Colonic mucosa (tissue), 4 donors: ENCODE results near the gene TCERG1L. TPM values are rescaled to one million over a fixed set of nuclear protein-coding genes. Genes with fewer than 3 reads are reported as not detected.

Experiments used
- DNase-seq: peaks from one replicate; pipeline ENCODE4 v3.0.0-alpha.2; 2020
- H3K27ac ChIP-seq: fragments of 200-600 bp; one replicate; pipeline ENCODE4 v1.8.0; 2021
- H3K27me3 ChIP-seq: fragments of 200-600 bp; one replicate; pipeline ENCODE4 v1.8.0; 2021
- H3K36me3 ChIP-seq: fragments of 200-600 bp; one replicate; pipeline ENCODE4 v1.8.0; 2021
- H3K4me1 ChIP-seq: fragments of 200-600 bp; one replicate; pipeline ENCODE4 v1.8.0; 2021; ENCODE audit warnings: mild to moderate bottlenecking
- H3K4me3 ChIP-seq: fragments of 200-600 bp; one replicate; pipeline ENCODE4 v1.8.0; 2021
- H3K9ac ChIP-seq, 2 donors: one replicate each; pipeline ENCODE4 v1.7.0; 2013; ENCODE audit warnings: control low read depth in 2 of 2, low read depth in 2 of 2, low read length in 2 of 2
- H3K9me3 ChIP-seq: fragments of 200-600 bp; one replicate; pipeline ENCODE4 v1.8.0; 2021
- intact Hi-C: fragments of 100-400 bp; cut with DNase I; formaldehyde crosslinking; loops from one replicate; pipeline ENCODE4 v1.14.1; 2022
- total RNA-seq, 2 donors: library from RNA; stranded (reverse); fragmentation: NEBNext Ultra II Directional in 1 of 2; extraction: Animal tissue kit (Norgen Biotek cat#: 25700) in 1 of 2; gene quantifications; one replicate each; pipeline ENCODE4 v1.2.1, GENCODE V29; 2021
- TF ChIP-seq, protein P1 (sequence below): fragments of 200-600 bp; IDR thresholded peaks from one replicate; pipeline ENCODE4 v1.8.0; 2022; ENCODE audit warnings: antibody characterized with exemption, mild to moderate bottlenecking
- donor health status: healthy.
- donor health status: DM: no; HTN: no; CAD: no.
- donor health status: DM: no; HTN: no; CAD: no.

The TCERG1L gene
- total RNA-seq, 2 donors from 2014 or later: not detected

DNA sequence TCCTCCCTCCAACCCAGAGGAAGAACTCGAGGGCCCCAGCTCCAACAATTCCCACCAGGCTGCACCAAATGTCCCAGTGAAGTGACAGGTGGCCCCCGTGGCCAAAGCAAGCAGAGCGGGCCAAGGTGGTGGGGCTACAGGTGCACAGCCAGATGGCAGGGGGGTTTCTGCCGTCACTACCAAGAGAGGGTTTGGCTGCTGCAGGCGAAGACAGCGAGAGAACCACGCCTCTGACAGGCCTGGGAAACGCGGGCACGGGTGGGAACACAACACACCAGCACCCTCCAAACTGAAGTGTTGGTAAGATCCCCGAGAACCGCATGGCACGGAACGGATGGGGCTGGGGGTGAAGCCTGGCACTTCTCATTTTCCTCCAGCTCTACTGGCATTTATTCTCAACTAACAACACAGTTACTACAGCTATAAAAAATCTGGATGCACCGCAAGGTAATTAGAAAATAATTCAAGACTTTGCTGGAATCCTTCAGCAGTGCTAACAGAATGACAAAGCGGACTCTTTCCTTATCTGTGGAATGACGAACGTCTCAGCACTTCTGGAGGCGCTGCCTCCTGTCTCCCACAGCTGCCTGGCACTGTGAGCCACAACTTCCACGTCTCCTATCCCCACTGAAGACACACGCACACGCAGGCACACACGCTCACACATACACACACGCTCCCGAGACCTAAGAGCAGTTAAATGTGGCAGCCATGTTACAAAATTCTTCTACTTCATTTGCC lies 167.9 kb downstream of the TCERG1L start:
- Histone ChIP-seq H3K9ac (no peak overlapping the region), H3K27ac (no peak overlapping the region), H3K27me3 (no peaks in the 10 kb centered on the region), H3K9me3 (no peaks in the 10 kb centered on the region), H3K4me3 (no peak overlapping the region), H3K4me1 (no peaks in the 10 kb centered on the region), H3K36me3 (no peaks in the 10 kb centered on the region)
- DNase-seq: no peak
- TF ChIP-seq, protein P1, sequence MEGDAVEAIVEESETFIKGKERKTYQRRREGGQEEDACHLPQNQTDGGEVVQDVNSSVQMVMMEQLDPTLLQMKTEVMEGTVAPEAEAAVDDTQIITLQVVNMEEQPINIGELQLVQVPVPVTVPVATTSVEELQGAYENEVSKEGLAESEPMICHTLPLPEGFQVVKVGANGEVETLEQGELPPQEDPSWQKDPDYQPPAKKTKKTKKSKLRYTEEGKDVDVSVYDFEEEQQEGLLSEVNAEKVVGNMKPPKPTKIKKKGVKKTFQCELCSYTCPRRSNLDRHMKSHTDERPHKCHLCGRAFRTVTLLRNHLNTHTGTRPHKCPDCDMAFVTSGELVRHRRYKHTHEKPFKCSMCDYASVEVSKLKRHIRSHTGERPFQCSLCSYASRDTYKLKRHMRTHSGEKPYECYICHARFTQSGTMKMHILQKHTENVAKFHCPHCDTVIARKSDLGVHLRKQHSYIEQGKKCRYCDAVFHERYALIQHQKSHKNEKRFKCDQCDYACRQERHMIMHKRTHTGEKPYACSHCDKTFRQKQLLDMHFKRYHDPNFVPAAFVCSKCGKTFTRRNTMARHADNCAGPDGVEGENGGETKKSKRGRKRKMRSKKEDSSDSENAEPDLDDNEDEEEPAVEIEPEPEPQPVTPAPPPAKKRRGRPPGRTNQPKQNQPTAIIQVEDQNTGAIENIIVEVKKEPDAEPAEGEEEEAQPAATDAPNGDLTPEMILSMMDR: no peak
- intact Hi-C loops: no loop called here

DNA sequence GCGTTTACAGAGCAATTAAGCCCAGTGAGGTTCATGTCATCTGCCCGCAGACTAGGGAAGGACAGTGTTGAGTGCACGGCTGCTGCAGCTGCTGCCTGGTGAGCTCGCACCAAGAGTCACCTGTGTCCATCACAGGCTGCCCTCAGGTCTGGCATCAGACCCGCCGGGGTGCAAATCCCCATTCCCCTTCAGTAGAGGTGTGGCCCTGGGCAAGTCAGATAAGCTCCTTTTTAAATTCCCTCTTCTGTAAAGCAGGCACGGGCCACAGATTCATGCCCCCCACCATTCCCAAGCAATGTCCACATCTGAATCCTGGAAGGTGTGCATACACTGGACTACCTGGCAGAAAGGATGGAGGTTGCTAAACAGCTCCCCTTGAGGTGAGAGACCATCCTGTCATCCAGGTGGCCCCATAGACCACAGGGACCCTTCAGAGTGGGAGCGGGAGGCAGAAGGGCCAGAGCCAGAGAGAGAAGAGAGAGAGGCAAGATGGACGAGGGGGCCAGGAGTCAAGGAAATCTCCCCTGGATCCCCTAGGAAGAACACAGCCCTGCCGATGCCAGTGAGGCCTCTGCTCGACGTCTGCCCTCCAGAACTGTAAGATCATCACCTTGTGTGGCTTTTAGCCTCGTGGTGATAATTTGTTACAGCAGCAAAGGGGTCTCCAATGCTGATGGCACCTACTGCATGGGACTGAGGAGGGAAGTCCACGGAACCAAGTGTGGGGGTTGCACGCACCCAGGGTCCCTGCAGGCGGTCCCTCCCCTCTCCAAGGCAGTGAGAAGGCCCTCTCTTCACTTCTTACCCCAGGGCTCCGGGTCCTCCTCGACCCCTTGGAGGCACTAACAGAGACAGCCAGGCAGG lies 168.8 kb downstream of the TCERG1L start:
- no peaks in the 10 kb centered on the region for H3K4me1 ChIP-seq
- H3K27ac ChIP-seq: no peak overlapping the region
- TF ChIP-seq, protein P1: no peak
- H3K9me3 ChIP-seq: no peaks in the 10 kb centered on the region
- H3K27me3 ChIP-seq: no peaks in the 10 kb centered on the region
- no peak overlapping the region for H3K9ac ChIP-seq
- no peak for DNase-seq
- intact Hi-C loops: no loop called here
- H3K36me3 ChIP-seq: no peaks in the 10 kb centered on the region
- H3K4me3 ChIP-seq: no peak overlapping the region

DNA sequence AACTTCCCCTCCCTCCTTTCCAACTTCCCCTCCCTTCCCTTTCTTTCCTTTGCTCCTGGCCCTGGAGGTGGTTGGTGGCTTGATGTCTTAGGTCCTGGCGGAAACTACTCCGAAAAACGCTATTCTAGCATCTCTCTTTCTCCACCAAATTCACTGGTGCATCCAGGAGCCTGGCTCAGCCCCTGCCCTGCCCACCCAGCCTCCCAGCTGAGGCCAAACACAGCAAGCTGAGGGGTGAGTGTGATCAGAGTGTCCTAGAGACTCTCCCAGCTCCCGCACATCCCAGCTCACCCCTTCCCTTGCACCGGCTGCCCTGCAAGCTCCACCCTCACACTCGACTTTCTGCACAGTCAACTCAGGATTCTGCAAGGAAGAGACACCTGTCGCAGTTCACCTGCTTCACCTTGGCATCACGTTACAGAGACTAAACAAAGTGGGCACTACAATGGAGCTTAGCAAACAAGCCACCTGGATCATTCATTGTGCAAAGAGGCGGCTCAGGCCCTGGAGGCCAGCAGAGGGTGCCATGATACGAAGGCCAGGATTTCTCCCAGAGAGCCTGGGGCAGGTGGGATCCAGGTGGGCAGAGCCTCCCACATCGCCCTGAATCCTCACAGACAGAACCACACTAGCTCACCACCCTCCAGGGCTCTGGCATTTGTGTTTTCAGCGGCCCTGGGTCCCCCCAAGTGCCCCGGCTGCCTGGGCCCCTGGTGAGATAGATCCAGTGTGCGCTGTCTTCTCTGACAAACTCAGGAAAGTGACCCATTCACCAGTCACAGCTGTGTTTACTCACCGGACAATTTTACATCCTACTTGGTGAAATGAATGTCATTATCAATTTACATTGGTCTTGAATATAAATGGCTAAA lies 169.6 kb downstream of the TCERG1L start:
- intact Hi-C loops: no loop called here
- no peak for DNase-seq
- Histone ChIP-seq H3K4me3 (no peak overlapping the region), H3K36me3 (no peaks in the 10 kb centered on the region), H3K27me3 (no peaks in the 10 kb centered on the region), H3K9ac (no peak overlapping the region), H3K27ac (no peak overlapping the region), H3K9me3 (no peaks in the 10 kb centered on the region), H3K4me1 (no peaks in the 10 kb centered on the region)
- TF ChIP-seq, protein P1: no peak

DNA sequence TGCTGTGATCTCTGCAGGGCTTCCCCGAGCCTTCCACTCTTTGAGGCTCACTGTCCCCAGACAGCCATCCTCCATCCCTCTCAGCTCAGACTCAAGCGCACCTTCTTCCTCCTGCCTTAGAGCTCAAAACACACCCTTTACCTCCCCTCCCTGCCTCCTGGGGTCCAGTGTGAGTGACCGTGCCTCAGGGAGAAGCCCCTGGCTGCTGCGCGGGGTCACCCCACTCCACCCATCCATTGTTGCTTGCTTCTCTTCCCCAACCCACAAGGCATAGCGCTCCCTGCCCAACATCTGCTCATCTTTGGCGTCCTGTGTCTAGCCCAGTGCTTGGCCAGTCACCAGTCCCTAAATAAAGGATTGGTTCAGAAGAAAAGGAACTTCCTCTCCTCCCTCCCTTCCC lies 170.3 kb downstream of the TCERG1L start:
- Histone ChIP-seq H3K27ac (no peak overlapping the region), H3K9ac (no peak overlapping the region), H3K36me3 (no peaks in the 10 kb centered on the region), H3K9me3 (no peaks in the 10 kb centered on the region), H3K27me3 (no peaks in the 10 kb centered on the region), H3K4me3 (no peak overlapping the region), H3K4me1 (no peaks in the 10 kb centered on the region)
- intact Hi-C loops: no loop called here
- TF ChIP-seq, protein P1: no peak
- no peak for DNase-seq

DNA sequence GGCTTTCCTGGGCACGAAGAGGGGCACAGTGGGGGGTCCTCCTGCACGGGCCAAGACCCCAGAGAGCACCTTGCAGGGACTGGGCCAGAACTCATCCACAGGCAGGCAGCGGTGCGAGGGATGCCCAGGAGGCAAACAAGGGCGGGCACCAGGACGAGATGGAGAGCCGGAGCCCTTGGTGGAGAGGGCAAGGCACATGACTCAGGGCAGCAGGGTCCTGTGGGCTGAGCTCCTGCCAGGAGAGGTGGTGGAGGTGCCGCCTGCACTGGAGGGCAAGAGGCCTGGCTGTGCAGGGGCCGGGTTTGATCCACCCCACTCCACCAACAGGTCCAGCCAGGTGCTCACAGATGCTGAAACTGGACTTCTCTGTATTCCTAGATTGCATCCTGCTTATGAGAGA lies 170.9 kb downstream of the TCERG1L start:
- no peak for DNase-seq
- intact Hi-C loops: no loop called here
- no peaks in the 10 kb centered on the region for H3K4me1 ChIP-seq
- TF ChIP-seq, protein P1: no peak
- no peak overlapping the region for H3K27ac ChIP-seq
- no peaks in the 10 kb centered on the region for H3K36me3 ChIP-seq
- no peaks in the 10 kb centered on the region for H3K9me3 ChIP-seq
- H3K4me3 ChIP-seq: no peak overlapping the region
- H3K9ac ChIP-seq: no peak overlapping the region
- no peaks in the 10 kb centered on the region for H3K27me3 ChIP-seq
